GM19238 (cell line): ENCODE measurements around the gene DCBLD2.
"Not testable (repeated sequence)": the region's sequence is repeated elsewhere in the genome, so short reads cannot be mapped to it uniquely, and the experiment has no call there.

Experiments used
- DNase-seq: peaks from one replicate; pipeline ENCODE4 v3.0.0; 2011; ENCODE audit warnings: low spot score; ENCODE audit not compliant: insufficient read length

The DCBLD2 gene

DNA sequence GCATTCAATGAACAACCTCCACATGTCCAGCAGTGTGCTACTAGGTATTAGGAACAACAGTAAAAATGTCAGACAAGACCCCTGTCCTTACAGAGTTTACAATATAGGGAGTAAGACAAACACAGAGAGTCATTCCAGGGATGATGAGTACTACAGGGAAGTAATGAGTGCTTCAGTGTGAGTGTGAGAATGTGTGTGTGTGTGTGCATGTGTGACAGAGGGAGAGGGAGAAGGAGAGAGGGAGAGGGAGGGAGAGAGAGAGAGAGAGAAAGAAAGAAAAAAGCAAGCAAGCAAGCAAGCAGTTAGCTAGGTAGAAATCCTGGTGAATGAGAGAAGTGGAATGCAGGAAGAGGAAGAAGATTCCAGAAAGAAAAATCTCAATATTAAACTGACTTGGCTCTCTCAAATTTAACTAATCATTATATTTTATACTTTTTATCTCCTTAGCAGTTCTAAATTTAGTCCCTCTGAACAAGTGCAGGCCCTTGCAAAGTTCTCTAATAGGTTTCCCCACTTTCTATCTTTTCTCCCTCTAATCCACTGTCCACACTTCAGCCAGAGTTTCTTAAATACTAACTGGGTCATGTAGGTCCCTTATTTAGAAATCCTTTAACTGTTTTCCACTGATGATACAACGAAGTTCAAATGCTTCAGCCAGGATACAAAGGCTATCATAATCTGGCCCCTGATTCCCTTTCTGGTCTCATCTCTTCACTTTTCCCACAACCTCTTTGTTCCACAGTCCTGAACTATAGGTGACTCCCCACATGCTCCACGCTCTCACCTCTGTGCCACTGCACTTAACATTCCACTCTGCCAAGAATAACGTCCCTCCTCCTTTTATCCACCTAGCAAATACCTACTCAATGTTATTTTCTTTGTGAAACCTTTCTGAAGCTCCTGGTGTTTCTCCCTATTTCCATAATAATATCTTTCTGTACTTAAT is 10.3 kb downstream of the DCBLD2 start:
- no peak for DNase-seq

DNA sequence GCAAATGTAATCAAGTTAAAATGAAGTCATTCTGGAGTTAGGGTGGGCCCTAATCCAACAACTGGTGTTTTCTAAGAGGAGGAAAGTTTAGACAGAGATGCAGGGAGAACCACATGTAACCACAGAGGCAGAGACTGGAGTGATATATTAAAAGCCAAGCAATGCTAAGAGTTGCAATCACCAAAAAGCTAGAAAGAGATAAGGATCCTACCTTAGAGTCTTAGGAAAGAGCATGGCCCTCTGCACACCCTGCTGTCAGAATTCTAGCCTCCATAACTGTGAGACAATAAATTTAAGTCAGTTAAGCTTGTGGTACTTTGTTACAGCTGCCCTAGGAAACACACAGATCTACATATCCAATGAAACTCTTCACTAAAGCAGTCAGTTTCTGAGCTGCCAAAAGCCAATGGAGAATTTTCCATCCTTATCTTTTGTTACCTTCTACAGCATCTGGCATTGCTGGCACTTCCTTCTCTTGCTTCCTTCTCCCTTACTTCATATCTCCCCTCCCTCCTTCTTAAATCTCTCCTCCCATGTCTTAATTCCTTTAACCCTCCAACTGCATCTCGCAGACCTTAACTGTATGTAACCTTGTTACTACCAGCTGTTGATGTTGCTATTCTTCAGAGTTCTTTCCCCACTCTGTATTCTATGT is 11.2 kb downstream of the DCBLD2 start:
- DNase-seq = no peak

GRCh38 chr3:98887684-98888083 is 13.8 kb downstream of the DCBLD2 start:
- DNase-seq = no peak

- DNase-seq = no peak
These were observed 15.0 kb downstream of the DCBLD2 start for GRCh38 chr3:98886525-98886924.

DNA sequence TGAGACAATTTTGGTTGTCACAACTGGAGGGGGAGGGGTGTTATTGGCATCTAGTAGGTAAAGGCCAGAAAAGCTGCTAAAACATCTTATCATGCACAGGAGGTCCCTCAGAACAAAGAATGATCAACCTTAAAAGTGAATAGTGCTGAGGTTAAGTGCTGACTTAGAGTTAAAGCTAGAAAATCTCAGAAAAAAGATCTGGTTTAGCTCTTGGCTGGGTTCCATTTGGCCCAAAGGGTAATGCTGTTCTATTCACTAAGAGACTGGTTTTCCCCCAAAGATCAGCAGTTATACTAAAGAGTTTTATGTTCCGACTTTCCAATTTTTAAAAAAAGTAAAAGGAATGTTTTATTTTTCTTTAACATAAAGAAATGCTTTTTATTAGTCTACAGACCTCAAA is 15.6 kb downstream of the DCBLD2 start:
- no peak for DNase-seq

DNA sequence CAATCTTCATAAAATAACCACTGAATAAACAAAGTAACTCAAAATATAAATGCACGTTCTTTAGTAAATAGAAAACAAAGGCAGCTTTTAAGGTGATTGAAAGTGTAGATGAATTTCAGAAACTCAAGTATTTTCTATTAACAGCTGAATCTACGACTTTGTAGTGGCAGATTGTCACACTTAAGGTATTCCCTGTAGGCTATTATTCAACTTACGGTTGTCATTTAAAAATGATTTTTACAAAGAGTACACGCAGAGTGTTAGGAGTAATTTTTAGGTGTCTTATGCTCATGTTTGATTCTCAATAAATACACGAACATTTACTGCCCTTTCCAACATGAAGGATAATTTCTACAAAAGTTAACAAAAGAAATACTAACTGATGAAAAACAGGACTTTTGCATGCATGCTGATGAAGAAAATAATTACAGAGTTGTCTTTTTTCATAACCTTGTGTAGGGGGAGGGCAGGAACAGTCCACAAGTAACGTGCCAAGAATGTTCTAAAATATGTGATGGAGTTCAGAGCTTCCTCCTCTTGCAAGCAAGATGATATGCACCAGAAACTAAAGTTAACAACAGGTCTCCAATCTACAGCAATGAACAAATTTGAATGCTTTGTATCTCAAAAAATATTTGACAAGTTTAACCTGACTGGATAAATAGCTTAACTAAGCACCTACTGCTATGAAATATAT is 16.7 kb downstream of the DCBLD2 start:
- DNase-seq = no peak

DNA sequence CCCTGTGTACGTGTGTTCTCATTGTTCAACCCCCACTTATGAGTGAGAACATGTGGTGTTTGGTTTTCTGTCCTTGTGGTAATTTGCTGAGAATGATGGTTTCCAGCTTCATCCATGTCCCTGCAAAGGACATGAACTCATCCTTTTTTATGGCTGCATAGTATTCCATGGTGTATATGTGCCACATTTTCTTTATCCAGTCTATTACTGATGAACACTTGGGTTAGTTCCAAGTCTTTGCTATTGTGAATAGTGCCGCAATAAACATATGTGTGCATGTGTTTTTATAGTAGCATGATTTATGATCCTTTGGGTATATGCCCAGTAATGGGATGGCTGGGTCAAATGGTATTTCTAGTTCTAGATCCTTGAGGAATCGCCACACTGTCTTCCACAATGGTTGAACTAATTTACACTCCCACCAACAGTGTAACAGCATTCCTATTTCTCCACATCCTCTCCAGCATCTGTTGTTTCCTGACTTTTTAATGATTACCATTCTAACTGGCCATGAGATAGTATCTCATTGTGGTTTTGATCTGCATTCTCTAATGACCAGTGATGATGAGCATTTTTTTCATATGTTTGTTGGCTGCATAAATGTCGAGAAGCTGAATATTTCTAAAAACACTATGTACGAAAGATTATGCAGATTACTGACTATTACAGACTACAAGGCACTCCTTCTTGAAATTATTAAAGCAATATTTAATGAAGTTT is 18.7 kb downstream of the DCBLD2 start:
- DNase-seq = not testable (repeated sequence)

DNA sequence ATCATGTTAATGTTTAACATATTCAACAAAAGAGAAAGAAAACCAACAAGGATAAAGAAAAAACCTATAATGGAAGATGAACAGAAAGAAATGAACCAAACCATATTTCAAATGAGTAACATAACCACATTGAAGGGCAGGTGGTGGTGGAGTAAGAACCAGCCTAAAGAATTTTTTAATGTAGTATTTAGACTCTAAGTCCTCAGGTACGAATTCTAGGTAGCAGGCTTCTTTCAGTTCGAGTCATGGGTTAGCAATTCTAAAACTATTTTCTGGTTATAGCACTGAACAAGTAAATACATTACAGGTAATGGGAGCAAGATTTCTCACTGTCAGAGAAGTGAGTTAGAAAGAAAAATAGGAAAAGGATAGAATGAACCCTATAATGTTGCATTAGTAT is 24.4 kb downstream of the DCBLD2 start:
- no peak for DNase-seq

DNA sequence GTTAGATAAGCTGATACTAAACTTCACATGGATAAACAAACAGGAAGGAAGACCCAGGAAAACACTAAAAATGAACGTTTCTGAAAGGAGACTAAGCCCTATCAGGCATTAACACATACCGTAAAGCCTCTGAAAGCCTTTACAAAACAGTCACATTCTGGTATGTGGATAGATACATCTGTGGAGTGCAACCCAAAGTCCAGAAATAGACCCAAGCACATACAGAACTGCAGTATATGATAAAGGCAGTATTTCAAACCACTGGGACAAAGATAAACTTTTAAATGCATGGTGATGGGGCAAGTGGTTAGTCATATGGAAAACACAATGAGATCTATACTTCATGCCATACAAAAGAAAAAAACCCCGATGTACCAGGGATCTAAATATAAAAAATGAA is 26.0 kb downstream of the DCBLD2 start:
- no peak for DNase-seq

GRCh38 chr3:98874602-98875249 is 26.8 kb downstream of the DCBLD2 start:
- DNase-seq = no peak

- no peak for DNase-seq
These were observed 32.1 kb downstream of the DCBLD2 start for GRCh38 chr3:98869391-98869790.

DNA sequence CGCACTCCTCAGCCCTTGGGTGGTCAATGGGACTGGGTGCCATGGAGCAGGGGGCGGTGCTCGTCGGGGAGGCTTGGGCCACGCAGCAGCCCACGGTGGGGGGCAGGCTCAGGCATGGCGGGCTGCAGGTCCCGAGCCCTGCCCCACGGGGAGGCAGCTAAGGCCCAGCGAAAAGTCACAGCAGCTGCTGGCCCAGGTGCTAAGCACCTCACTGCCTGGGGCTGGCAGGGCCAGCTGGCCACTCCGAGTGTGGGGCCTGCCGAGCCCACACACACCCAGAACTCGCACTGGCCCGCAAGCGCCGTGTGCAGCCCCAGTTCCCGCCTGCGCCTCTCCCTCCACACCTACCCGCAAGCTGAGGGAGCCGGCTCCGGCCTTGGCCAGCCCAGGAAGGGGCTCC is 43.5 kb downstream of the DCBLD2 start:
- not testable (repeated sequence) for DNase-seq

DNA sequence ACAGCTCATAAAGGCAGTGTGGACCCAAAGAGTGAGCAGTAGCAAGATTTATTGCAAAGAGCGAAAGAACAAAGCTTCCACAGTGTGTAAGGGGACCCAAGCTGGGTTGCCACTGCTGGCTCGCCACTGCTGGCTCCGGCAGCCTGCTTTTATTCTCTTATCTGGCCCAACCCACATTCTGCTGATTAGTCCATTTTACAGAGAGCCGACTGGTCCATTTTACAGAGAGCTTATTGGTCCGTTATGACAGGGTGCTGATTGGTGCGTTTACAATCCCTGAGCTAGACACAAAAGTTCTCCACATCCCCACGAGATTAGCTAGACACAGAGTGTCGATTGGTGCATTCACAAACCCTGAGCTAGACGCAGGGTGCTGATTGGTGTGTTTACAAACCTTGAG is 44.2 kb downstream of the DCBLD2 start:
- DNase-seq = not testable (repeated sequence)

- no peak for DNase-seq
These were observed 44.8 kb downstream of the DCBLD2 start for GRCh38 chr3:98856724-98857123.

- DNase-seq = no peak
These were observed 45.6 kb downstream of the DCBLD2 start for GRCh38 chr3:98855806-98856400.

GRCh38 chr3:98848108-98848507 is 53.4 kb downstream of the DCBLD2 start:
- no peak for DNase-seq

GRCh38 chr3:98846101-98846500 is 55.4 kb downstream of the DCBLD2 start:
- DNase-seq = no peak

- no peak for DNase-seq
These were observed 58.1 kb downstream of the DCBLD2 start for GRCh38 chr3:98843266-98843959.

DNA sequence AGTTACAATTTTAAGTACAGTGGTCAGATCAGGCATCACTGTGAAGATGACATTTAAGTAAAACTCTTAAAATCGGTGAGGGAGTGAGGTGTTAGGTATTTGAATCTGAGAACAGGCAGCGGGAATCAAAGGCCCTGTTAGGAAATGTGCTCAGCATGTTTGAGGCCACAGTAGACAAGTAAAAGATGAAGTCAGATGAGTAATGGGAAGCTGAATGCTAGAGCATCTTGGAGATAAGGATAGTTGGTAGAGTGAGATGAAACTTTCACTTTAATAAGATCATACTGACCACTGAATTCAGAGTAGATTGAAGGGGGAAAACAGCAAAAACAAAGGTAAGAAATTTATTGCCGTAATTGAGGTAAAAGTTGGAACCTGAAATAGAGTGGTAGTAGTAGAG is 61.6 kb downstream of the DCBLD2 start:
- no peak for DNase-seq

- not testable (repeated sequence) for DNase-seq
These were observed 70.4 kb downstream of the DCBLD2 start for GRCh38 chr3:98831060-98831459.
